Measurements from ENCODE around the gene GPR180. TPM values are rescaled to one million over a fixed set of nuclear protein-coding genes. Genes with fewer than 3 reads are reported as not detected.
"Not testable (repeated sequence)": the region's sequence is repeated elsewhere in the genome, so short reads cannot be mapped to it uniquely, and the experiment has no call there.

Gene GPR180
- total and polyA plus RNA-seq, 8 donors: 1.0 to 3.2 (median 2.3) TPM

DNA sequence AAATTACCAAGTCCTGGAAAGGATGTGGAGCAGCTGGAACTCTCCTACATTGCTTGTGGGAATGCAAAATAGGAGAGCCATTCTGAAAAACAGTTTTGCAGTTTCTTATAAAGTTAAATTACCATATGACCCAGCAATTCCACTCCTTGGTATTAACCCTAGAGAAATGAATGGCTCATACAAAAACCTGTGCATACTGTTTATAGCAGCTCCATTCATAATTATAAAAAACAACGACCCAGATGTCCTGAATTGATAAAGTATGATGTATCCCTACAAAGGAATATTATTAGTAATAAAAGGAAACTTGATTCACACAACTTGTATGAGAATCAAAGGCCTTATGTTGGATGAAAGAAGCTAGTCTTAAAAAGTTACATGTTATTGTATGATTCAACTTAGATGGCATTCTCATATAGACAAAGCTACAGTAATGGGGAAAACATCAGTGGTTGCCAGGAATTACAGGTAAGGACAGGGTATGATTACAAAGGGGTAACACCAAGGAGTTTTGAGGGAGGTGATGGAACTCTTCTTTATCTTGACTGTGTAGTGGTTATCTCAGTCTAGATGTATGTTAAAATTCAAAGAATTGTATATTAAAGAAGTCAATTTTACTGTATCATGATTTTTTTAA is 35.4 kb downstream of the GPR180 start:
- intact Hi-C loops (cut with DNase I): no loop called here
- Histone ChIP-seq H3K27me3 (no peaks in the 10 kb centered on the region), H3K4me1 (no peaks in the 10 kb centered on the region), H3K9me3 (no peaks in the 10 kb centered on the region), H3K27ac (no peak overlapping the region), H3K4me3 (no peak overlapping the region), H3K36me3 (no peaks in the 10 kb centered on the region)
- no peak for FAIRE-seq
- 83 to 86% methylated on average over 1 of the region's 1 CpG for WGBS, 2 donors
- ATAC-seq: no peak
- TF ChIP-seq, protein P1, sequence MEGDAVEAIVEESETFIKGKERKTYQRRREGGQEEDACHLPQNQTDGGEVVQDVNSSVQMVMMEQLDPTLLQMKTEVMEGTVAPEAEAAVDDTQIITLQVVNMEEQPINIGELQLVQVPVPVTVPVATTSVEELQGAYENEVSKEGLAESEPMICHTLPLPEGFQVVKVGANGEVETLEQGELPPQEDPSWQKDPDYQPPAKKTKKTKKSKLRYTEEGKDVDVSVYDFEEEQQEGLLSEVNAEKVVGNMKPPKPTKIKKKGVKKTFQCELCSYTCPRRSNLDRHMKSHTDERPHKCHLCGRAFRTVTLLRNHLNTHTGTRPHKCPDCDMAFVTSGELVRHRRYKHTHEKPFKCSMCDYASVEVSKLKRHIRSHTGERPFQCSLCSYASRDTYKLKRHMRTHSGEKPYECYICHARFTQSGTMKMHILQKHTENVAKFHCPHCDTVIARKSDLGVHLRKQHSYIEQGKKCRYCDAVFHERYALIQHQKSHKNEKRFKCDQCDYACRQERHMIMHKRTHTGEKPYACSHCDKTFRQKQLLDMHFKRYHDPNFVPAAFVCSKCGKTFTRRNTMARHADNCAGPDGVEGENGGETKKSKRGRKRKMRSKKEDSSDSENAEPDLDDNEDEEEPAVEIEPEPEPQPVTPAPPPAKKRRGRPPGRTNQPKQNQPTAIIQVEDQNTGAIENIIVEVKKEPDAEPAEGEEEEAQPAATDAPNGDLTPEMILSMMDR (IDR thresholded peaks at IDR 0.05): no peak
- DNase-seq: no peak

DNA sequence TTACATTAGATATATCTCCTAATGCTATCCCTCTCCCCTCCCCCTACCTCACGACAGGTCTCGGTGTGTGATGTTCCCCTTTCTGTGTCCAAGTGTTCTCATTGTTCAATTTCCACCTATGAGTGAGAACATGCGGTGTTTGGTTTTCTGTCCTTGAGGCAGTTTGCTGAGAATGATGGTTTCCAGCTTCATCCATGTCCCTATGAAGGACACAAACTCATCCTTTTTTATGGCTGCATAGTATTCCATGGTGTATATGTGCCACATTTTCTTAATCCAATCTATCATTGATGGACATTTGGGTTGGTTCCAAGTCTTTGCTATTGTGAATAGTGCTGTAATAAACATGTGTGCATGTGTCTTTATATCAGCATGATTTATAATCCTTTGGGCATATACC is 36.0 kb downstream of the GPR180 start:
- H3K4me3 ChIP-seq; DNase-seq; ATAC-seq; H3K36me3 ChIP-seq; intact Hi-C loops (cut with DNase I); H3K27ac ChIP-seq; H3K4me1 ChIP-seq; FAIRE-seq; H3K27me3 ChIP-seq; H3K9me3 ChIP-seq: not testable (repeated sequence)
- WGBS, 2 donors: 98 to 100% methylated on average over 3 of the region's 3 CpGs

DNA sequence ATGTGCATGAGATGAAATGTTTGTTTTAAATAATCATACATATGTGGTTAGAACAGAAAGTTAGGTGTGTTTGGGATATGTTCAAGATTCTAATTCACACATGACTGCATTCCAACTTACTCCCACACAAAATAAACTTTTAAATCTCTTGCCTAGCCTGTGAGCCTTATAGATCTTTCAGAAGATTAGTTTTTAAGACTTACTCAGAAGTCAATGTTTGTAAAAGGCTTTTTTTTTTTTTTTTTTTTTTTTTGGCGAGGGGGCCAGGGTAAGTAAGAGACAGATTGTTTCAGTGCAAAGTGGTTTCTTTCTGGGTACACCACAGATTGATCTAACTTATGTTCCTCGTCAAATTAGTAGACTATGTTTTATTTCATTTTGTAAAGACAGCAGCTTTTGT is 39.1 kb downstream of the GPR180 start:
- Histone ChIP-seq H3K36me3 (no peaks in the 10 kb centered on the region), H3K4me3 (no peak overlapping the region), H3K27ac (no peak overlapping the region), H3K9me3 (no peaks in the 10 kb centered on the region), H3K27me3 (no peaks in the 10 kb centered on the region), H3K4me1 (no peaks in the 10 kb centered on the region)
- intact Hi-C loops (cut with DNase I): no loop called here
- ATAC-seq (no peak), DNase-seq (no peak), FAIRE-seq (no peak)
- 60 to 64% methylated on average over 2 of the region's 2 CpGs for WGBS, 2 donors
- TF ChIP-seq, protein P1 (IDR thresholded peaks at IDR 0.05): no peak

DNA sequence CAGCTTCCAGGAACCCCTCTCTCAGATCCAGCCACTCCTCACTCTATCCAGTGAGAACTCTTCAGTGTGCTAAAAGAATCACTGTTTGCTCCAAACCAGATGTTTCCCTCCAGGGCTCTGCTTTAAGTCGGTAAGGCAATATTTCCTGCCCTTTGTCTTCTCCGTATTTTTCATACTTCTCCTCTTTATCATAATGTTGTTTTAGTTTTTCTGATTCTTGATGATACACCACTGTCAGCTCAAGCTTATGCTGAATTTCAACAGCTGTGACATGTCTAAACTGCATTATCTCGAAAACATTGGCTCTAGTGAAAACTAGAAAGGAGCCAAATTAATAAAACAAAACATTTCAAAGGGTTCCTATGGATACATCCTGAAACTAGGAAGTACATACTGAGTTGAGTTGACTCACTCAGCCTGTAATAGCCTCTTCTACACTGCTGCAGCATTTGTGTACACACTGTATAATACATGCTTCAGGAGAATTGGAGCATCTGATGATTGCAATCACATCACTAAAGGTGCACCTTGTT is 39.8 kb downstream of the GPR180 start:
- Histone ChIP-seq H3K27ac (no peak overlapping the region), H3K4me3 (no peak overlapping the region), H3K9me3 (no peaks in the 10 kb centered on the region), H3K4me1 (no peaks in the 10 kb centered on the region), H3K27me3 (no peaks in the 10 kb centered on the region), H3K36me3 (no peaks in the 10 kb centered on the region)
- 63 to 66% methylated on average over 3 of the region's 3 CpGs for WGBS, 2 donors
- DNase-seq (no peak), ATAC-seq (peak in 3 of 4 donors; percentile 51 to 81 (median 70)), FAIRE-seq (no peak)
- TF ChIP-seq, protein P1 (IDR thresholded peaks at IDR 0.05): no peak
- intact Hi-C loops (cut with DNase I): no loop called here

DNA sequence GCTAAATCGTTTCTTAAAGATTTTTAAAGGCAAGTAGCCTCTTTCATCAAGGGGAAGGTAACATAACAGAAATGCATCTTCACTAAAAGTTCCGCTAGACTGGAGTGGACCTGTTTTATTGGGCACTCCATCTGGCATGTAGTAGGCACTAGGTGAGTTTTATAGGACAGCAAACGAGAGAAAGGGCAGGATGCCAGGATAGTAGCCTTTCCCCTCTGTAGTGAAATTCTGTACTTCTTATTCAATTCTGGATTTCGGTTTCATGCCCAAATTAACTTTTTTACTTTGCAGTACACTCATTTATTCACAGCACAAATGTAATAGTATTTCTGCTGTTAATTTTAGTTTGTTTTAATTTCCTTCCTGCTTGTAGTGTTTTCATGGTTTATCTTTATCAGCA is 45.2 kb downstream of the GPR180 start:
- FAIRE-seq: no peak
- 76 to 77% methylated on average over 4 of the region's 4 CpGs for WGBS, 2 donors
- no peak for ATAC-seq

More for the DNA sequence above, 45.2 kb downstream of the GPR180 start:
- intact Hi-C loops (cut with DNase I): no loop called here
- no peaks in the 10 kb centered on the region for H3K9me3 ChIP-seq
- DNase-seq: no peak
- H3K4me1 ChIP-seq: no peaks in the 10 kb centered on the region
- H3K36me3 ChIP-seq: no peaks in the 10 kb centered on the region
- no peak overlapping the region for H3K27ac ChIP-seq
- H3K27me3 ChIP-seq: no peaks in the 10 kb centered on the region
- TF ChIP-seq, protein P1 (IDR thresholded peaks at IDR 0.05): no peak
- no peak overlapping the region for H3K4me3 ChIP-seq
